ENCODE measurements around the gene LIMK2.
"Not testable (repeated sequence)": the region's sequence is repeated elsewhere in the genome, so short reads cannot be mapped to it uniquely, and the experiment has no call there.

Gene LIMK2

GRCh38 chr22:31287818-31288495 is 75.9 kb downstream of the LIMK2 start:
- in situ Hi-C loops (cut with MboI; ENCODE audit: low sequenced_read_pairs), result no loop called here

- in situ Hi-C loops (cut with MboI; ENCODE audit: low sequenced_read_pairs), result no loop called here
These were observed 76.6 kb downstream of the LIMK2 start for GRCh38 chr22:31288496-31289240.

GRCh38 chr22:31289344-31289743 is 77.2 kb downstream of the LIMK2 start:
- in situ Hi-C loops (cut with MboI; ENCODE audit: low sequenced_read_pairs), result no loop called here

- in situ Hi-C loops (cut with MboI; ENCODE audit: low sequenced_read_pairs), result no loop called here
These were observed 78.7 kb downstream of the LIMK2 start for GRCh38 chr22:31290494-31291471.

- in situ Hi-C loops (cut with MboI; ENCODE audit: low sequenced_read_pairs), result no loop called here
These were observed 79.6 kb downstream of the LIMK2 start for GRCh38 chr22:31291481-31292235.

- in situ Hi-C loops (cut with MboI; ENCODE audit: low sequenced_read_pairs), result no loop called here
These were observed 80.3 kb downstream of the LIMK2 start, which contains the start of gene PIK3IP1 for GRCh38 chr22:31292236-31292989. TSS of gene PIK3IP1 (minus strand) at chr22:31292488. CDS start at chr22:31292344, 144 bp downstream.

GRCh38 chr22:31295360-31295759 is 83.3 kb downstream of the LIMK2 start:
- in situ Hi-C loops (cut with MboI; ENCODE audit: low sequenced_read_pairs), result no loop called here

- in situ Hi-C loops (cut with MboI; ENCODE audit: low sequenced_read_pairs), result no loop called here
These were observed 83.9 kb downstream of the LIMK2 start for GRCh38 chr22:31295831-31296657.

GRCh38 chr22:31300896-31301295 is 88.8 kb downstream of the LIMK2 start:
- in situ Hi-C loops (cut with MboI; ENCODE audit: low sequenced_read_pairs), result no loop called here

GRCh38 chr22:31302006-31302405 is 89.9 kb downstream of the LIMK2 start:
- in situ Hi-C loops (cut with MboI; ENCODE audit: low sequenced_read_pairs), result no loop called here

GRCh38 chr22:31302537-31302936 is 90.4 kb downstream of the LIMK2 start:
- in situ Hi-C loops (cut with MboI; ENCODE audit: low sequenced_read_pairs), result no loop called here

- in situ Hi-C loops (cut with MboI; ENCODE audit: low sequenced_read_pairs), result no loop called here
These were observed 93.1 kb downstream of the LIMK2 start for GRCh38 chr22:31305194-31305593.

GRCh38 chr22:31308181-31308580 is 96.1 kb downstream of the LIMK2 start:
- in situ Hi-C loops (cut with MboI; ENCODE audit: low sequenced_read_pairs), result no loop called here

- in situ Hi-C loops (cut with MboI; ENCODE audit: low sequenced_read_pairs), result no loop called here
These were observed 101.5 kb downstream of the LIMK2 start for GRCh38 chr22:31313366-31314147.

- in situ Hi-C loops (cut with MboI; ENCODE audit: low sequenced_read_pairs), result not testable (repeated sequence)
These were observed 102.1 kb downstream of the LIMK2 start for GRCh38 chr22:31314220-31314619.

- in situ Hi-C loops (cut with MboI; ENCODE audit: low sequenced_read_pairs), result no loop called here
These were observed 109.3 kb downstream of the LIMK2 start for GRCh38 chr22:31321421-31321820.

- in situ Hi-C loops (cut with MboI; ENCODE audit: low sequenced_read_pairs), result no loop called here
These were observed 111.8 kb downstream of the LIMK2 start for GRCh38 chr22:31323578-31324550.
